Measurements from ENCODE around the gene L3MBTL1. TPM values are rescaled to one million over a fixed set of nuclear protein-coding genes. Genes with fewer than 3 reads are reported as not detected.
A peak's percentile ranks its signal among the peaks of the same experiment; 100 is the strongest.

L3MBTL1 gene
- total RNA-seq, result 1 to 10 TPM; 5.0 to 6.1 (median 6.1) TPM
- polyA plus RNA-seq, result 4.4 TPM
- long read RNA-seq, donor 1, full-length matches to known transcripts, result 2 of 4 reads
- long read RNA-seq, donor 1, partial matches to known transcripts, result 2 of 4 reads
- long read RNA-seq, donor 1, other reads (novel, unspliced or antisense), result 0 of 4 reads
- long read RNA-seq, donor 2, partial matches to known transcripts, result 0 of 1 reads
- long read RNA-seq, donor 2, other reads (novel, unspliced or antisense), result 1 of 1 reads
- long read RNA-seq, donor 3, partial matches to known transcripts, result 5 of 8 reads
- long read RNA-seq, donor 3, other reads (novel, unspliced or antisense), result 3 of 8 reads
- long read RNA-seq, donor 4, partial matches to known transcripts, result 10 of 14 reads
- long read RNA-seq, donor 4, other reads (novel, unspliced or antisense), result 2 of 14 reads

- H3K4me1 ChIP-seq (ENCODE audit: control insufficient read depth, insufficient read depth, low read length), result no peaks in the 10 kb centered on the region
- DNase-seq (peak; percentile 57 to 76 (median 75)), ATAC-seq (peak; percentile 88 to 91)
- H3K9me3 ChIP-seq (ENCODE audit: control insufficient read depth, low read length), result no peaks in the 10 kb centered on the region
- H3K27me3 ChIP-seq (ENCODE audit: control insufficient read depth, insufficient read depth), result no peaks in the 10 kb centered on the region
- 4% methylated on average over 95 of the region's 95 CpGs for WGBS
- H3K4me3 ChIP-seq (ENCODE audit: low read length), result peak within 1 kb of the TSS; percentile 74
- no peak within 1 kb of the TSS for H3K27ac ChIP-seq (ENCODE audit: low read length)
- intact Hi-C loops (cut with DNase I), result no loop called here
Observed at GRCh38 chr20:43507150-43508080, at the start of gene L3MBTL1. L3MBTL1 (plus strand) TSS chr20:43507697; CDS start chr20:43513504, 5,807 bp downstream.

- WGBS, result under 1% methylated on average over 41 of the region's 41 CpGs
Observed at GRCh38 chr20:43458422-43458924, 49.0 kb upstream of the L3MBTL1 start.

GRCh38 chr20:43459022-43459942 lies 48.2 kb upstream of the L3MBTL1 start:
- ATAC-seq (no peak), DNase-seq (peak in 1 of 3 donors; percentile 22)
- H3K4me1 ChIP-seq (ENCODE audit: control insufficient read depth, insufficient read depth, low read length), result peaks cover 2% of the 10 kb centered on the region
- 60% methylated on average over 12 of the region's 12 CpGs for WGBS
- no peaks in the 10 kb centered on the region for H3K27me3 ChIP-seq (ENCODE audit: control insufficient read depth, insufficient read depth)
- no peaks in the 10 kb centered on the region for H3K9me3 ChIP-seq (ENCODE audit: control insufficient read depth, low read length)
- peak overlapping the region; percentile 91 for H3K4me3 ChIP-seq (ENCODE audit: low read length)
- intact Hi-C loops (cut with DNase I), result loop anchor here in 1 of 4 donors (10.0 kb wide), 1 partner anchor 136 kb away; the partner anchor contains the start of gene IFT52
- no peak overlapping the region for H3K27ac ChIP-seq (ENCODE audit: low read length)

More at GRCh38 chr20:43458422-43458924, 49.0 kb upstream of the L3MBTL1 start:
- H3K27me3 ChIP-seq (ENCODE audit: control insufficient read depth, insufficient read depth), result no peaks in the 10 kb centered on the region
- peak overlapping the region; percentile 91 for H3K4me3 ChIP-seq (ENCODE audit: low read length)
- H3K27ac ChIP-seq (ENCODE audit: low read length), result peak overlapping the region; percentile 96
- ATAC-seq, result no peak
- DNase-seq, result no peak
- peaks cover 2% of the 10 kb centered on the region for H3K4me1 ChIP-seq (ENCODE audit: control insufficient read depth, insufficient read depth, low read length)
- intact Hi-C loops (cut with DNase I), result loop anchor here in 1 of 4 donors (10.0 kb wide), 1 partner anchor 136 kb away; the partner anchor contains the start of gene IFT52
- H3K9me3 ChIP-seq (ENCODE audit: control insufficient read depth, low read length), result no peaks in the 10 kb centered on the region

GRCh38 chr20:43460172-43460829 lies 47.2 kb upstream of the L3MBTL1 start:
- H3K27me3 ChIP-seq (ENCODE audit: control insufficient read depth, insufficient read depth), result no peaks in the 10 kb centered on the region
- H3K4me3 ChIP-seq (ENCODE audit: low read length), result no peak overlapping the region
- no peak for ATAC-seq
- no peaks in the 10 kb centered on the region for H3K9me3 ChIP-seq (ENCODE audit: control insufficient read depth, low read length)
- DNase-seq, result no peak
- intact Hi-C loops (cut with DNase I), result no loop called here
- 80% methylated on average over 23 of the region's 23 CpGs for WGBS
- H3K4me1 ChIP-seq (ENCODE audit: control insufficient read depth, insufficient read depth, low read length), result peaks cover 2% of the 10 kb centered on the region
- H3K27ac ChIP-seq (ENCODE audit: low read length), result no peak overlapping the region

GRCh38 chr20:43460830-43461200 lies 46.7 kb upstream of the L3MBTL1 start:
- H3K4me1 ChIP-seq (ENCODE audit: control insufficient read depth, insufficient read depth, low read length), result peaks cover 2% of the 10 kb centered on the region
- ATAC-seq, result no peak

GRCh38 chr20:43461894-43462659 lies 45.4 kb upstream of the L3MBTL1 start:
- WGBS, result 89% methylated on average over 3 of the region's 3 CpGs
- Histone ChIP-seq H3K4me3 (ENCODE audit: low read length) (no peak overlapping the region), H3K27ac (ENCODE audit: low read length) (no peak overlapping the region), H3K4me1 (ENCODE audit: control insufficient read depth, insufficient read depth, low read length) (peaks cover 2% of the 10 kb centered on the region), H3K9me3 (ENCODE audit: control insufficient read depth, low read length) (no peaks in the 10 kb centered on the region), H3K27me3 (ENCODE audit: control insufficient read depth, insufficient read depth) (no peaks in the 10 kb centered on the region)
- intact Hi-C loops (cut with DNase I), result no loop called here
- no peak for ATAC-seq
- no peak for DNase-seq

More at GRCh38 chr20:43460830-43461200, 46.7 kb upstream of the L3MBTL1 start:
- no peak for DNase-seq
- intact Hi-C loops (cut with DNase I), result no loop called here
- no peaks in the 10 kb centered on the region for H3K27me3 ChIP-seq (ENCODE audit: control insufficient read depth, insufficient read depth)
- 93% methylated on average over 10 of the region's 10 CpGs for WGBS
- H3K27ac ChIP-seq (ENCODE audit: low read length), result no peak overlapping the region
- H3K9me3 ChIP-seq (ENCODE audit: control insufficient read depth, low read length), result no peaks in the 10 kb centered on the region
- H3K4me3 ChIP-seq (ENCODE audit: low read length), result no peak overlapping the region

GRCh38 chr20:43462660-43463526 lies 44.6 kb upstream of the L3MBTL1 start:
- 85% methylated on average over 4 of the region's 4 CpGs for WGBS
- Histone ChIP-seq H3K4me3 (ENCODE audit: low read length) (no peak overlapping the region), H3K27me3 (ENCODE audit: control insufficient read depth, insufficient read depth) (no peaks in the 10 kb centered on the region), H3K4me1 (ENCODE audit: control insufficient read depth, insufficient read depth, low read length) (peaks cover 2% of the 10 kb centered on the region), H3K9me3 (ENCODE audit: control insufficient read depth, low read length) (no peaks in the 10 kb centered on the region), H3K27ac (ENCODE audit: low read length) (no peak overlapping the region)
- DNase-seq (no peak), ATAC-seq (no peak)
- intact Hi-C loops (cut with DNase I), result no loop called here

- Histone ChIP-seq H3K27ac (ENCODE audit: low read length) (no peak overlapping the region), H3K4me3 (ENCODE audit: low read length) (no peak overlapping the region), H3K9me3 (ENCODE audit: control insufficient read depth, low read length) (no peaks in the 10 kb centered on the region), H3K4me1 (ENCODE audit: control insufficient read depth, insufficient read depth, low read length) (peaks cover 2% of the 10 kb centered on the region), H3K27me3 (ENCODE audit: control insufficient read depth, insufficient read depth) (no peaks in the 10 kb centered on the region)
- no peak for DNase-seq
- 80% methylated on average over 3 of the region's 3 CpGs for WGBS
- intact Hi-C loops (cut with DNase I), result no loop called here
- no peak for ATAC-seq
Observed at GRCh38 chr20:43463527-43464218, 43.8 kb upstream of the L3MBTL1 start.

Data from right cardiac atrium (tissue), 5 donors.